ENCODE results near the gene KRTAP10-12.

- TF ChIP-seq RAD21 (IDR thresholded peaks at IDR 0.05; ENCODE audit: low read depth) (no peak), TAF1 (IDR thresholded peaks at IDR 0.05; ENCODE audit: low read depth) (no peak), EP300 (IDR thresholded peaks at IDR 0.05; ENCODE audit: borderline replicate concordance) (no peak), TCF12 (IDR thresholded peaks at IDR 0.05; ENCODE audit: low read depth) (no peak), EGR1 (IDR thresholded peaks at IDR 0.05) (no peak), FOXM1 (IDR thresholded peaks at IDR 0.05; ENCODE audit: borderline replicate concordance, low read depth) (no peak), YY1 (IDR thresholded peaks at IDR 0.05; ENCODE audit: low read depth) (no peak), ZBTB7A (IDR thresholded peaks at IDR 0.05; ENCODE audit: low read depth) (no peak), TEAD4 (IDR thresholded peaks at IDR 0.05) (no peak), CREB1 (IDR thresholded peaks at IDR 0.05; ENCODE audit: low read depth) (no peak)
- TF ChIP-seq, protein P1, sequence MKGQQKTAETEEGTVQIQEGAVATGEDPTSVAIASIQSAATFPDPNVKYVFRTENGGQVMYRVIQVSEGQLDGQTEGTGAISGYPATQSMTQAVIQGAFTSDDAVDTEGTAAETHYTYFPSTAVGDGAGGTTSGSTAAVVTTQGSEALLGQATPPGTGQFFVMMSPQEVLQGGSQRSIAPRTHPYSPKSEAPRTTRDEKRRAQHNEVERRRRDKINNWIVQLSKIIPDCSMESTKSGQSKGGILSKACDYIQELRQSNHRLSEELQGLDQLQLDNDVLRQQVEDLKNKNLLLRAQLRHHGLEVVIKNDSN (IDR thresholded peaks at IDR 0.05) = no peak
- TF ChIP-seq, protein P2, sequence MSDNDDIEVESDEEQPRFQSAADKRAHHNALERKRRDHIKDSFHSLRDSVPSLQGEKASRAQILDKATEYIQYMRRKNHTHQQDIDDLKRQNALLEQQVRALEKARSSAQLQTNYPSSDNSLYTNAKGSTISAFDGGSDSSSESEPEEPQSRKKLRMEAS (IDR thresholded peaks at IDR 0.05) = no peak
- TF ChIP-seq, protein P3, sequence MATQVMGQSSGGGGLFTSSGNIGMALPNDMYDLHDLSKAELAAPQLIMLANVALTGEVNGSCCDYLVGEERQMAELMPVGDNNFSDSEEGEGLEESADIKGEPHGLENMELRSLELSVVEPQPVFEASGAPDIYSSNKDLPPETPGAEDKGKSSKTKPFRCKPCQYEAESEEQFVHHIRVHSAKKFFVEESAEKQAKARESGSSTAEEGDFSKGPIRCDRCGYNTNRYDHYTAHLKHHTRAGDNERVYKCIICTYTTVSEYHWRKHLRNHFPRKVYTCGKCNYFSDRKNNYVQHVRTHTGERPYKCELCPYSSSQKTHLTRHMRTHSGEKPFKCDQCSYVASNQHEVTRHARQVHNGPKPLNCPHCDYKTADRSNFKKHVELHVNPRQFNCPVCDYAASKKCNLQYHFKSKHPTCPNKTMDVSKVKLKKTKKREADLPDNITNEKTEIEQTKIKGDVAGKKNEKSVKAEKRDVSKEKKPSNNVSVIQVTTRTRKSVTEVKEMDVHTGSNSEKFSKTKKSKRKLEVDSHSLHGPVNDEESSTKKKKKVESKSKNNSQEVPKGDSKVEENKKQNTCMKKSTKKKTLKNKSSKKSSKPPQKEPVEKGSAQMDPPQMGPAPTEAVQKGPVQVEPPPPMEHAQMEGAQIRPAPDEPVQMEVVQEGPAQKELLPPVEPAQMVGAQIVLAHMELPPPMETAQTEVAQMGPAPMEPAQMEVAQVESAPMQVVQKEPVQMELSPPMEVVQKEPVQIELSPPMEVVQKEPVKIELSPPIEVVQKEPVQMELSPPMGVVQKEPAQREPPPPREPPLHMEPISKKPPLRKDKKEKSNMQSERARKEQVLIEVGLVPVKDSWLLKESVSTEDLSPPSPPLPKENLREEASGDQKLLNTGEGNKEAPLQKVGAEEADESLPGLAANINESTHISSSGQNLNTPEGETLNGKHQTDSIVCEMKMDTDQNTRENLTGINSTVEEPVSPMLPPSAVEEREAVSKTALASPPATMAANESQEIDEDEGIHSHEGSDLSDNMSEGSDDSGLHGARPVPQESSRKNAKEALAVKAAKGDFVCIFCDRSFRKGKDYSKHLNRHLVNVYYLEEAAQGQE (IDR thresholded peaks at IDR 0.05; ENCODE audit: low read depth) = no peak
These were observed 40.1 kb upstream of the KRTAP10-12 start for GRCh38 chr21:44656868-44657267.

All from Ishikawa (cell line).